HFF-Myc (cell line): ENCODE results near the gene LIPC.

Source experiments
- DNase-seq: peaks from one replicate; pipeline ENCODE4 v3.0.0-alpha.2; 2011; ENCODE audit warnings: low read depth; ENCODE audit errors: extremely low read depth
- H3K4me3 ChIP-seq: replicated peaks from 2 replicates; pipeline ENCODE4 v1.5.1; 2011; ENCODE audit warnings: low read depth, mild to moderate bottlenecking, control low read depth, low read length
- TF ChIP-seq, protein P1 (sequence below): IDR thresholded peaks from 2 replicates; pipeline ENCODE4 v1.5.1; 2012; ENCODE audit warnings: mild to moderate bottlenecking, low read depth, low read length, control low read depth; ENCODE audit errors: missing control alignments

Gene LIPC

DNA sequence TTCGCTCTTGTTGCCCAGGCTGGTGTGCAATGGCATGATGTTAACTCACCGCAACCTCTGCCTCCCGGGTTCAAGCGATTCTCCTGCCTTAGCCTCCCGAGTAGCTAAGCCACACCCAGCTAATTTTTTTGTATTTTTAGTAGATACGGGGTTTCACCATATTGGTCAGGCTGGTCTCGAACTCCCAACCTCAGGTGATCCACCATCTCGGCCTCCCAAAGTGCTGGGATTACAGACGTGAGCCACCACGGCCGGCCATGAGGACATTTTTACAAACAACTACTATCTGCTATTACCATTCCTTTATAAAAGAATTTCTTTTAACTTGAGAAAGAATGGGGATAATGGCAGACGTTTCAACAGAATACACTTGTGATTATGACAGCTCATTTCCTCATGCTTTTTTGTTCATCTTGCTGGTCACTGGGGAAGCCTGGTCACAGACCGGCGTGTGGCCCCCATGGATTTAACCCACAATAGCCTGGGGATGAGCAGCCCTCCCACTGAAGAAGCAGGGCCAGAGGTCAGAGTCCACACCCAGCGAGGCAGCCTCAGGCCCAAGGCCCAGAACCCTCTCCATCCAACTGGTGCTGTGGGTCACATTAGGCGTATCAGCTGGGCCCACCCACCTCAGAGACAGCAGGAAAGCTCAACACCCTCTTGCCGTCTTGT is 112.0 kb downstream of the LIPC start:
- TF ChIP-seq, protein P1, sequence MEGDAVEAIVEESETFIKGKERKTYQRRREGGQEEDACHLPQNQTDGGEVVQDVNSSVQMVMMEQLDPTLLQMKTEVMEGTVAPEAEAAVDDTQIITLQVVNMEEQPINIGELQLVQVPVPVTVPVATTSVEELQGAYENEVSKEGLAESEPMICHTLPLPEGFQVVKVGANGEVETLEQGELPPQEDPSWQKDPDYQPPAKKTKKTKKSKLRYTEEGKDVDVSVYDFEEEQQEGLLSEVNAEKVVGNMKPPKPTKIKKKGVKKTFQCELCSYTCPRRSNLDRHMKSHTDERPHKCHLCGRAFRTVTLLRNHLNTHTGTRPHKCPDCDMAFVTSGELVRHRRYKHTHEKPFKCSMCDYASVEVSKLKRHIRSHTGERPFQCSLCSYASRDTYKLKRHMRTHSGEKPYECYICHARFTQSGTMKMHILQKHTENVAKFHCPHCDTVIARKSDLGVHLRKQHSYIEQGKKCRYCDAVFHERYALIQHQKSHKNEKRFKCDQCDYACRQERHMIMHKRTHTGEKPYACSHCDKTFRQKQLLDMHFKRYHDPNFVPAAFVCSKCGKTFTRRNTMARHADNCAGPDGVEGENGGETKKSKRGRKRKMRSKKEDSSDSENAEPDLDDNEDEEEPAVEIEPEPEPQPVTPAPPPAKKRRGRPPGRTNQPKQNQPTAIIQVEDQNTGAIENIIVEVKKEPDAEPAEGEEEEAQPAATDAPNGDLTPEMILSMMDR = no peak
- no peak for DNase-seq
- no peak overlapping the region for H3K4me3 ChIP-seq

GRCh38 chr15:58544756-58545155 is 113.0 kb downstream of the LIPC start:
- TF ChIP-seq, protein P1 = no peak
- no peak overlapping the region for H3K4me3 ChIP-seq
- no peak for DNase-seq

- no peak overlapping the region for H3K4me3 ChIP-seq
- DNase-seq = no peak
- TF ChIP-seq, protein P1 = no peak
Measured at GRCh38 chr15:58545307-58546065, 113.7 kb downstream of the LIPC start.

- TF ChIP-seq, protein P1 = no peak
- H3K4me3 ChIP-seq = no peak overlapping the region
- no peak for DNase-seq
Measured at GRCh38 chr15:58546066-58546591, 114.3 kb downstream of the LIPC start.

GRCh38 chr15:58546635-58547627 is 115.1 kb downstream of the LIPC start:
- H3K4me3 ChIP-seq = no peak overlapping the region
- DNase-seq = peak; percentile 41
- TF ChIP-seq, protein P1 = no peak

DNA sequence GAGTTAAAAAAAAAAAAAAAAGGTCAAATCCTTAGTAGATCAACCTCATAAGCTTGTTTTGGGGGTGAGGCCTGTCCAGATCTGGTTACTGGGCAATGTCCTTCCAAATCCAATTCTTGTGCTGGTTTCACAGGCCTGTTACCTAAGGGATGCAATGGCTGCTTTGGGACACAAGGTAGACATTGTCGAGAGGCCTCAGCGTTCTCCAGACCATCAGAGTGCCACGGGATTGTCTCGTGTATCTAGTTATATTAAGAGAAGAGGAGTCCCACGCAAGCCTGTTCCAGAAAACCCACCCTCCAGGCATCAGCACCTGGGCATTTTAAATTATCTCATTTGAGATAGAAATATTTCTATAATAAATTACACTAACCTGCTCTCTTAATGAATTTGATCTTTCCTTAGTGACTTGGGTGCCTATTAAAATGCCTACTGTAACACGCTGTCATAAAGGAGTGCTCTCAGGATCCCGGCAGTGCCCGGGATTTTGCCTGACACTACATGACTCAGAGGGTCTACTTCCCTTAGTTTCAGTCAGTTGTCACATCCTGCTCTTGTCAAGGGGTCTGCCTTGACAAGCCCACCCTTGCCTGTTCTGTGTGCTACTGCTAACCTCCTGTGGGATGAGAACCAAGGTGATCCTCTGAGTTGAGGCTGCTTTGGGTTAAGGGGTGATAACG is 116.0 kb downstream of the LIPC start:
- H3K4me3 ChIP-seq = no peak overlapping the region
- TF ChIP-seq, protein P1 = no peak
- no peak for DNase-seq
